ENCODE results near the gene TRMT13.

The TRMT13 gene

GRCh38 chr1:100146958-100147357 is 14.0 kb downstream of the TRMT13 start:
- H2AFZ ChIP-seq (ENCODE audit: low read length): no peak overlapping the region
- no peaks in the 10 kb centered on the region for H3K27me3 ChIP-seq (ENCODE audit: insufficient read depth, low read length, poor library complexity, severe bottlenecking)
- H3K4me3 ChIP-seq (ENCODE audit: low read length, poor library complexity, severe bottlenecking): no peak overlapping the region
- no peak for TF ChIP-seq CTCF (conservative IDR thresholded peaks at IDR 0.05; ENCODE audit: low read length)
- no peak for TF ChIP-seq EZH2phosphoT487 (IDR thresholded peaks at IDR 0.05; ENCODE audit: borderline replicate concordance)
- H3K79me2 ChIP-seq (ENCODE audit: insufficient read depth, low read length): no peaks in the 10 kb centered on the region
- H3F3A ChIP-seq (ENCODE audit: low read depth): no peaks in the 10 kb centered on the region
- no peak overlapping the region for H3K9ac ChIP-seq (ENCODE audit: low read depth, low read length, poor library complexity, severe bottlenecking)
- no peaks in the 10 kb centered on the region for H3K9me2 ChIP-seq (replicated peaks; ENCODE audit: low read depth, low read length)
- no peaks in the 10 kb centered on the region for H4K20me1 ChIP-seq (ENCODE audit: insufficient read depth, low read length, poor library complexity, severe bottlenecking)
- no peak overlapping the region for H3K4me2 ChIP-seq (ENCODE audit: low read depth, low read length, poor library complexity, severe bottlenecking)
- no peaks in the 10 kb centered on the region for H3K9me3 ChIP-seq (ENCODE audit: insufficient read depth, low read depth, low read length)
- H3K4me1 ChIP-seq (ENCODE audit: insufficient read depth, low read length, poor library complexity, severe bottlenecking): peaks cover 3% of the 10 kb centered on the region
- peaks cover 29% of the 10 kb centered on the region for H3K36me3 ChIP-seq (ENCODE audit: insufficient read depth, low read length)

- no peak overlapping the region for H3K9ac ChIP-seq (ENCODE audit: low read depth, low read length, poor library complexity, severe bottlenecking)
- H3K9me2 ChIP-seq (replicated peaks; ENCODE audit: low read depth, low read length): no peaks in the 10 kb centered on the region
- peaks cover 29% of the 10 kb centered on the region for H3K36me3 ChIP-seq (ENCODE audit: insufficient read depth, low read length)
- no peaks in the 10 kb centered on the region for H3F3A ChIP-seq (ENCODE audit: low read depth)
- no peaks in the 10 kb centered on the region for H4K20me1 ChIP-seq (ENCODE audit: insufficient read depth, low read length, poor library complexity, severe bottlenecking)
- no peaks in the 10 kb centered on the region for H3K27me3 ChIP-seq (ENCODE audit: insufficient read depth, low read length, poor library complexity, severe bottlenecking)
- H3K4me3 ChIP-seq (ENCODE audit: low read length, poor library complexity, severe bottlenecking): no peak overlapping the region
- no peak overlapping the region for H3K4me2 ChIP-seq (ENCODE audit: low read depth, low read length, poor library complexity, severe bottlenecking)
- H3K4me1 ChIP-seq (ENCODE audit: insufficient read depth, low read length, poor library complexity, severe bottlenecking): peaks cover 3% of the 10 kb centered on the region
- TF ChIP-seq EZH2phosphoT487 (IDR thresholded peaks at IDR 0.05; ENCODE audit: borderline replicate concordance) (no peak), CTCF (conservative IDR thresholded peaks at IDR 0.05; ENCODE audit: low read length) (no peak)
- no peak overlapping the region for H2AFZ ChIP-seq (ENCODE audit: low read length)
- no peaks in the 10 kb centered on the region for H3K9me3 ChIP-seq (ENCODE audit: insufficient read depth, low read depth, low read length)
- no peaks in the 10 kb centered on the region for H3K79me2 ChIP-seq (ENCODE audit: insufficient read depth, low read length)
Measured at GRCh38 chr1:100147875-100148274, 14.9 kb downstream of the TRMT13 start.

- no peak overlapping the region for H3K4me2 ChIP-seq (ENCODE audit: low read depth, low read length, poor library complexity, severe bottlenecking)
- peaks cover 3% of the 10 kb centered on the region for H3K4me1 ChIP-seq (ENCODE audit: insufficient read depth, low read length, poor library complexity, severe bottlenecking)
- H4K20me1 ChIP-seq (ENCODE audit: insufficient read depth, low read length, poor library complexity, severe bottlenecking): no peaks in the 10 kb centered on the region
- H3K79me2 ChIP-seq (ENCODE audit: insufficient read depth, low read length): no peaks in the 10 kb centered on the region
- H3K27me3 ChIP-seq (ENCODE audit: insufficient read depth, low read length, poor library complexity, severe bottlenecking): no peaks in the 10 kb centered on the region
- no peak overlapping the region for H3K9ac ChIP-seq (ENCODE audit: low read depth, low read length, poor library complexity, severe bottlenecking)
- H3K36me3 ChIP-seq (ENCODE audit: insufficient read depth, low read length): no peaks in the 10 kb centered on the region
- H2AFZ ChIP-seq (ENCODE audit: low read length): no peak overlapping the region
- H3K9me2 ChIP-seq (replicated peaks; ENCODE audit: low read depth, low read length): no peaks in the 10 kb centered on the region
- no peaks in the 10 kb centered on the region for H3F3A ChIP-seq (ENCODE audit: low read depth)
- no peaks in the 10 kb centered on the region for H3K9me3 ChIP-seq (ENCODE audit: insufficient read depth, low read depth, low read length)
- no peak overlapping the region for H3K4me3 ChIP-seq (ENCODE audit: low read length, poor library complexity, severe bottlenecking)
- TF ChIP-seq EZH2phosphoT487 (IDR thresholded peaks at IDR 0.05; ENCODE audit: borderline replicate concordance) (no peak), CTCF (conservative IDR thresholded peaks at IDR 0.05; ENCODE audit: low read length) (no peak)
Measured at GRCh38 chr1:100151679-100152078, 18.7 kb downstream of the TRMT13 start.

All from Loucy (cell line).